MV-4-11 (cell line): ENCODE results near the gene CRIP1.

Experiments used
- DNase-seq: peaks from one replicate; lab custom pipeline; 2025; lab: John Stamatoyannopoulos, UW

Gene CRIP1

GRCh38 chr14:105480807-105481801 is 5.6 kb upstream of the CRIP1 start:
- peak; percentile 76 for DNase-seq

DNA sequence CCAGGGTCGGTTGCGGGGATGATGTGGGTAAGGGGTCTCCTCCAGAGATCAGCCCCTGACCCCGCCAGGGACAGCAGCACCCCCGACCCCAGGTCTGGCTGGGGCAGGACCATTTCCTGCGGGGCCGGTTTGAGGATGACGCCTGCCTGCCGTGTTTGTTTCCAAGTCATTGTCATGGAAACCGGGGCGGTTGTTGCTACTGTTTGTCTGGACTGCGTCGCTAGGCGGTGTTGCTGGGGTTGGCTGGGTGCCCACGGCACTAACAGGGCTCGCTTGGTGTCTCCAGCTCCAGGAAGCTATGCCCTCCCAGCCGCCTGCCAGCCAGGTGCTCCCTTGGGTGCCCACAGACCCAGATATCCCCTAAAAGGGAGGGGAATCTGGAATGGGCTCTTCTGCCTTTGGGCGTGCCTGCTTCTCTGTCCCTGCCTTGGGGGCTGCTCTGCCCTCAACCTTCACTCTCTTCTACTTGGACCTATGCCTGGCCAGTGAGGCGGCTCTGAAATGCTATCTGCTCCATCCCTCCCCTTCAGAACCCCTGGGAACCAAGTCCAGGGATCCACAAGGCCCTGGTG is 4.7 kb upstream of the CRIP1 start:
- peak; percentile 94 for DNase-seq

DNA sequence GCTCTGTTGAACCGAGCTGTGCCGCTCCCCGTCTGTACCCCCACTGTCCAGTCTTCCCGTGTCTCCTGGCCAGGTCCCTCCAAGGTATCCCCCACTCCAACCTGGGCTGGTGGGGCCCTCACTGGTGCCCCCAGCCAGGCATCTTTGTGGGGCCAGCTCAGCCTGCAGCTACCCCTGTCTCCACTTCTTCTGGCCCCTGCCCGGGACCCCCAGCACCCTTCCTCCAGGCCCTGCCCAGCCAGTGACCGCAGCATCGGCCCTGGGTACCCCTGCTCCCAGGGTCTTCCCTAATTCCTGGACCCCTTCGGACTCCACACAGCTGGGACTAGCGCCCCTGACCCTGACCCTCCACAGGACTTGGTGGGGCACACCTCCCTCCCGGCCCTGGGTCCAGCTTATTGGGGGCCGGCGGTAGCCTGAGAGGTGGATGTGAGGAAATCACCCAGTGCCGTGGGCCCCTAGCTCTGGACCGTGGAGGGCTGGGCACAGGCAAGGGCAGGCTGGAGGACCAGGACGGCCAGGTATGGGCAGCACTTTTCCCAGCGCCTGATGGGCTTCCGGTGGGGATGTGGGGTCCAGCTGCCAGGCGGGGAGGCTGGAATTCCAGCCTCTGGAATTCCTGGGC is 4.1 kb upstream of the CRIP1 start:
- no peak for DNase-seq

GRCh38 chr14:105483300-105484068 is 3.2 kb upstream of the CRIP1 start:
- DNase-seq = no peak

- DNase-seq = no peak
Measured at GRCh38 chr14:105484069-105484996, 2.4 kb upstream of the CRIP1 start.

DNA sequence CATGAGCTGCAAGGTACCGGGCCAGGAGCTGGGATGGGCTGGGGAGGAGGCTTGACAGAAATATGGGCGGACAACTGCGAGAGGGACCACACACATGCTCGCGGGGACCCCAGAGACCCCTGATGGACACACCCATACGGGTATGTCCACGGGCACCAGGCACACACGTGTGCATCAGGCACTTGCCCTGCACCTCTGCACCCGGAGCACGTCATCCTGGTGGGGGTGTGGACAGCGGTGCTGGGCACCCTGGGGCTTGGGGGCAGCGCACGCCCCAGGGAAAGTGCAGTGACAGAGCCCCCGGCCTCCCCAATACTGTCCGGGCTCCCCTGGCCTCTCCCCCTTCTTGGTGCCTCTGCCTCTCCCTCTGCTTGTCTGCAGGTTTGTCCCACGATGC is 1.7 kb upstream of the CRIP1 start:
- no peak for DNase-seq

DNA sequence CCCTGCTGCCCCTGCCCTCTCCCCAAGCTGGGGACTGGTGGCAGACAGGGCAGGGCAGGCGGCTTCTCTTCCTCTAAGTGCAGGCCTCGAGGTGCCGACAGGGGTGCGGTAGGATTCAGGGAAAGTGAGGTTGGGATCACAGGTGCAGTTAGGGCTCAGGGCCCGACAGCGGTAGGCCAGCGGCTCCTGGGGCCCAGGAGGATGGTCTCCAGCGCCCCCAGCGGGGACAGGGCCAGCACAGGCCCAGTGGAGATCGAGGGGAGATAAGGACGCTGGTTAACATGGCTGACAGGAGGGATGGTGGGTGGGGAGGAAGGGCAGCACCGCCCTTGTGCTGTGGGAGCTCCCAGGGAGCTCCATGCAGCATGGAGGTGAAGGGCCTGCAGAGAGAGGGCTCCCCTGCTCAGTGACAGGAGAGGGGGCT is 935 bp upstream of the CRIP1 start:
- DNase-seq = no peak

GRCh38 chr14:105486974-105487448 is 325 bp downstream of the CRIP1 start:
- DNase-seq = no peak

DNA sequence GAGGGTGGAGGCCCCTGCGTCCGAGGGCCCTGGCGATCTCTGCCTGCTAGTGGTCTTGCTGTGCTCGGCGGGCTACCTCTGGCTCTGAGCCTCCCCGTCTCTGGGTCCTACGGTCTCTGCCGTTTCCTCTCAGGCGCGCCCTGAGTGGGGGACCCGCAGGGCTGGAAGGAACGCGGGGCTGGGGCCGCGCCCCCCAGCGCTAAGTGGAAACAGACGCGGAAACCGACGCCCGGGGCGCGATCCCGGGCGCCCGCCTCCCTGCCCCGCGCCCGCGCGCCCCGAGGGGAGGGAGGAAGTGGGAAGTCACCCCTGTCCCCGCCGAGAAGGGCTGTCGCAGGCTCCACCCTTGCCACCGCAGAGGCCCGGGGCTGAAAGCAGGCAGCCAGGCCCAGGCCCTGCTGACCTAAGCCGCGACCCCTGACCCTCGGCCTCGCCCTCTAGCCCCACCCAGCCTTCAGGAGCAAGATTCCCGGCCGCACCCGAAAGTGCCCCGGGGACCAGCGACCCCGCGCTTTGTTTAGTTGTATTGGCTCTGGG is 831 bp downstream of the CRIP1 start:
- DNase-seq = peak; percentile 57

DNA sequence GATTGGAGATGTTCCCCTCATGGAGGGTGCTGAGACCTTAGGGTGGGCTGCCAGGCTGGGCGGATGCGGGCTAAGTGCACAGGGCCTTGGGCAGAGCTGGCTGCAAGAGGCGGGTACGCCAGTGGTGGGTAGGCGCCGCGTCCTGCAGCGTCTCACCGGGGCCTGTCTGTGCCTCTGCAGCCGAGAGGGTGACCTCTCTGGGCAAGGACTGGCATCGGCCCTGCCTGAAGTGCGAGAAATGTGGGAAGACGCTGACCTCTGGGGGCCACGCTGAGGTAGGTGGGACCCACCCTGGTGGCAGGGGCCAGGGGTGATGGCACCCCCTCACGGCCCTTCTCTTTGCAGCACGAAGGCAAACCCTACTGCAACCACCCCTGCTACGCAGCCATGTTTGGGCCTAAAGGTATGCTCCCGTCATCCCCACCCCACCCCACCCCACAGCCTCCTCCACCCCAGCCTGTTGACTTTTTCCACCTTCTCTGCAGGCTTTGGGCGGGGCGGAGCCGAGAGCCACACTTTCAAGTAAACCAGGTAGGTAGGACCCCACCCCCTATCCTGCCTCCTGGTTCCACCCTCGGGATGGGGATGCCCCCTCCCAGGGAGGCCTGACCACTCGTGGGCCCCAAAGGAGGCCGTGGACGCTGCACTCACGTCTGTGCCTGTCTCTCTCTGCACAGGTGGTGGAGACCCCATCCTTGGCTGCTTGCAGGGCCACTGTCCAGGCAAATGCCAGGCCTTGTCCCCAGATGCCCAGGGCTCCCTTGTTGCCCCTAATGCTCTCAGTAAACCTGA is 1.5 kb downstream of the CRIP1 start:
- peak; percentile 37 for DNase-seq

- DNase-seq = no peak
Measured at GRCh38 chr14:105488781-105489541, 2.3 kb downstream of the CRIP1 start.

- peak; percentile 74 for DNase-seq
Measured at GRCh38 chr14:105489542-105490266, 3.0 kb downstream of the CRIP1 start.

DNA sequence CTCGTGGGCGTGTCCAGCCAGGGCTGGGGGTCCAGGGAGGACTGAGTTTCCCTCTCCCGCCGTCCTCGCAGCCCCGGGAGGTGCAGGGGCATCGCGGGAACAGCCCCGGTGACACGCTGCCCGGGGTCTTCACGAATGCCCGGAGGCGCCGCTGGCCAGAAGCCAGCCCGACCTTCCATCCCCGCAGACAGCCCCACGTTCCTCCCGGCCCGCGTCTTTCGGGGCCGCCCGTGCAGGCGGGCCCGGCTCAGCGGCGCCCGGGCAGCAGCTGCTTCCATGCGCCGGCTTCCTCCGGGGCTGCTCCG is 3.5 kb downstream of the CRIP1 start:
- DNase-seq = no peak

DNA sequence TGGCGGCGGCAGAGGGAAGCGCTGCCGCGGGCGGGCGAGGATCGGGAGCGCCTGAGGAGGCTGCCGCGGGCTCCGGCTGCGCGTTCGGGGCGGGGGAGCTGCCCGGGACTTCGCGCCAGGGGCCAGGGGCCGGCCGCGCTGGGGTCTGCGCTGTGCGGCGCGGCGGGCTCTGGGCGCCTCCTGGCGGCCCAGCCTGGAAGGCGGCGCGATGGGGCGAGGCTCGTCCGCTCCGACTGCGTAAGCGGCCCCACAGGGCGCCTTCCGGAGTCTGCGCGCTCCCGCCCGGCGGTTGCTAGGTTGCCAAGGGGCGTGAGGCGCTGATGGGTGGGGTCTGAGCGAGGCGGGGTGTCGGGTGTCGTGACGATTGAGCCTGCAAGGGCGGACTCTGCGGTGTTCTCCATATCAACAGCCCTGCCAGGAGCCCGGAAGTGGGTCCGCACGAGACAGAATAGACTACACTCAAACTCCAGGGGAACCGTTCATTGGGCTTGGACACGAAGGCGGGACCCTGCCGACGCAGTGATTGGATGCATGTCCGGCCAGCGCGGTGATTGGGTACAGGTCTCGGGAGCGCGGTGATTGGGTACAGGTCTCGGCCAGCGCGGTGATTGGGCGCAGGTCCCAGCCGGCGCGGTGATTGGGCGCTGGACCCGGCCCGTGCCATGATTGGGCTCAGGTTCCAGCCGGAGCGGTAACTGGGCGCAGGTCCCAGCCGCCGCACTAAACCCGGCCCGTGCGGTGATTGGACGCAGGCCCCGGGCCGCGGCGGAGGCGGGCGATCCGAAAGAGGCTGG is 4.1 kb downstream of the CRIP1 start, which contains the start of gene TEDC1:
TSS of gene TEDC1 (plus strand) at position 675 of the 794 bp plus-strand sequence. CDS start 130 bp downstream, outside the sequence.
- DNase-seq = peak; percentile 100

- DNase-seq = peak; percentile 79
Measured at GRCh38 chr14:105491366-105491973, 4.8 kb downstream of the CRIP1 start.

GRCh38 chr14:105492031-105492970 is 5.6 kb downstream of the CRIP1 start:
- DNase-seq = no peak
